ENCODE results near the gene DLG2. TPM values are rescaled to one million over a fixed set of nuclear protein-coding genes. Genes with fewer than 3 reads are reported as not detected.

Gene DLG2
- total RNA-seq, 2 donors from 2014 or later = 3.8 to 16.4 TPM

- no peak overlapping the region for H3K27ac ChIP-seq
- H3K36me3 ChIP-seq = no peaks in the 10 kb centered on the region
- no peak for ATAC-seq (ENCODE audit: insufficient number of reproducible peaks, low FRiP score, low read depth)
- no peaks in the 10 kb centered on the region for H3K27me3 ChIP-seq (replicated peaks; ENCODE audit: insufficient read depth)
- DNase-seq (ENCODE audit: low spot score) = no peak
- H3K9me3 ChIP-seq = no peaks in the 10 kb centered on the region
- no peaks in the 10 kb centered on the region for H3K4me1 ChIP-seq (ENCODE audit: control insufficient read depth in 1 of 2, low read depth in 2 of 2)
- TF ChIP-seq CTCF (IDR thresholded peaks at IDR 0.05) = no peak
- H3K4me3 ChIP-seq = no peak overlapping the region
Measured at GRCh38 chr11:84583106-84583505, 1044.0 kb downstream of the DLG2 start.

GRCh38 chr11:84581083-84581482 is 1046.1 kb downstream of the DLG2 start:
- Histone ChIP-seq H3K4me3 (no peak overlapping the region), H3K27ac (no peak overlapping the region), H3K9me3 (no peaks in the 10 kb centered on the region), H3K4me1 (ENCODE audit: control insufficient read depth in 1 of 2, low read depth in 2 of 2) (no peaks in the 10 kb centered on the region), H3K27me3 (replicated peaks; ENCODE audit: insufficient read depth) (no peaks in the 10 kb centered on the region), H3K36me3 (no peaks in the 10 kb centered on the region)
- no peak for ATAC-seq (ENCODE audit: insufficient number of reproducible peaks, low FRiP score, low read depth)
- TF ChIP-seq CTCF (IDR thresholded peaks at IDR 0.05) = no peak
- DNase-seq (ENCODE audit: low spot score) = no peak

GRCh38 chr11:84580428-84580827 is 1046.7 kb downstream of the DLG2 start:
- Histone ChIP-seq H3K4me1 (ENCODE audit: control insufficient read depth in 1 of 2, low read depth in 2 of 2) (no peaks in the 10 kb centered on the region), H3K27me3 (replicated peaks; ENCODE audit: insufficient read depth) (no peaks in the 10 kb centered on the region), H3K4me3 (no peak overlapping the region), H3K36me3 (no peaks in the 10 kb centered on the region), H3K9me3 (no peaks in the 10 kb centered on the region), H3K27ac (no peak overlapping the region)
- DNase-seq (ENCODE audit: low spot score) = no peak
- TF ChIP-seq CTCF (IDR thresholded peaks at IDR 0.05) = no peak
- no peak for ATAC-seq (ENCODE audit: insufficient number of reproducible peaks, low FRiP score, low read depth)

- no peak for ATAC-seq (ENCODE audit: insufficient number of reproducible peaks, low FRiP score, low read depth)
Measured at GRCh38 chr11:84573868-84574267, 1053.3 kb downstream of the DLG2 start.

GRCh38 chr11:84566671-84567070 is 1060.5 kb downstream of the DLG2 start:
- Histone ChIP-seq H3K36me3 (no peaks in the 10 kb centered on the region), H3K4me3 (no peak overlapping the region), H3K27ac (no peak overlapping the region), H3K4me1 (ENCODE audit: control insufficient read depth in 1 of 2, low read depth in 2 of 2) (no peaks in the 10 kb centered on the region), H3K9me3 (no peaks in the 10 kb centered on the region), H3K27me3 (replicated peaks; ENCODE audit: insufficient read depth) (no peaks in the 10 kb centered on the region)
- DNase-seq (ENCODE audit: low spot score) (no peak), ATAC-seq (ENCODE audit: insufficient number of reproducible peaks, low FRiP score, low read depth) (no peak)
- no peak for TF ChIP-seq CTCF (IDR thresholded peaks at IDR 0.05)

More at GRCh38 chr11:84573868-84574267, 1053.3 kb downstream of the DLG2 start:
- DNase-seq (ENCODE audit: low spot score) = no peak
- Histone ChIP-seq H3K36me3 (no peaks in the 10 kb centered on the region), H3K4me1 (ENCODE audit: control insufficient read depth in 1 of 2, low read depth in 2 of 2) (no peaks in the 10 kb centered on the region), H3K4me3 (no peak overlapping the region), H3K9me3 (no peaks in the 10 kb centered on the region), H3K27me3 (replicated peaks; ENCODE audit: insufficient read depth) (no peaks in the 10 kb centered on the region), H3K27ac (no peak overlapping the region)
- TF ChIP-seq CTCF (IDR thresholded peaks at IDR 0.05) = no peak

Measured in thoracic aorta (tissue), 2 donors.